ENCODE results near the gene GALNT15.

- TF ChIP-seq CTCF (IDR thresholded peaks at IDR 0.05) (no peak), POLR2A (IDR thresholded peaks at IDR 0.05) (no peak)
Observed at GRCh38 chr3:16199769-16200168, 25.3 kb downstream of the GALNT15 start.

Measured in tibial nerve (tissue), 3 donors.